ENCODE measurements around the gene YPEL1. TPM values are rescaled to one million over a fixed set of nuclear protein-coding genes. Genes with fewer than 3 reads are reported as not detected.
"Not testable (repeated sequence)": the region's sequence is repeated elsewhere in the genome, so short reads cannot be mapped to it uniquely, and the experiment has no call there.

Gene YPEL1
- total RNA-seq, 1 donor from 2014 or later, result 32.2 TPM

GRCh38 chr22:21720191-21720859, 15.3 kb downstream of the YPEL1 start:
- not testable (repeated sequence) for H3K4me3 Mint-ChIP-seq; H2AFZ ChIP-seq (replicated peaks); H3K9me3 Mint-ChIP-seq; H3K27ac ChIP-seq; H3K4me1 ChIP-seq; H3K79me2 ChIP-seq (ENCODE audit: low read depth); H3K4me3 ChIP-seq; H3K9me3 ChIP-seq (ENCODE audit: low read depth); H3K27me3 Mint-ChIP-seq (ENCODE audit: insufficient read depth, low read depth); H3K9ac ChIP-seq; H3F3A ChIP-seq (ENCODE audit: low read depth); H3K36me3 Mint-ChIP-seq; H3K27ac Mint-ChIP-seq; DNase-seq (ENCODE audit: low spot score); H3K4me2 ChIP-seq; H3K27me3 ChIP-seq; H3K36me3 ChIP-seq; H3K4me1 Mint-ChIP-seq
- peaks cover 25% of the 10 kb centered on the region for H4K20me1 ChIP-seq (ENCODE audit: low read depth)

DNA sequence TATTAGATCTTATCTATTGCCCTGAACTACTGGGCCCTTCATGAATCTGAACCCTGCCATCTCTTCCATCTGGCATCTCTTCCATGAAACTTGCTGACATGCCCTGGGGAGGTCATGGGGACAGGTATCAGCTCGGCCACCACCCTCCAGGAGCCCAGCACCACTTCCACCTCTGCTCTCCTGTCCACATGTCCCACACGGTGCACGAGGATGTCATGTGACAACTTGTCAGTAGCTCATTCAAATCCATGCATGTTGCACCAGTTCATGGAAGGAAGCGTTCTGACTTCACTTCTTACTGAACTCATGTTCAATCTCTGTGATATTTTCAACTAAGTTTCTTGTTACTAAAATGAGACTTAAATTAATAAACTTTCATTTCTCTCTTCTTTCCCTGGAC, 16.6 kb downstream of the YPEL1 start:
- Mint-ChIP-seq H3K27ac (no peak overlapping the region), H3K9me3 (no peaks in the 10 kb centered on the region), H3K4me1 (peaks cover 2% of the 10 kb centered on the region), H3K36me3 (no peaks in the 10 kb centered on the region), H3K27me3 (ENCODE audit: insufficient read depth, low read depth) (no peaks in the 10 kb centered on the region), H3K4me3 (no peak overlapping the region)
- Histone ChIP-seq H3K9me3 (ENCODE audit: low read depth) (no peaks in the 10 kb centered on the region), H3K9ac (no peak overlapping the region), H3K27me3 (no peaks in the 10 kb centered on the region), H3K4me3 (no peak overlapping the region), H3K79me2 (ENCODE audit: low read depth) (no peaks in the 10 kb centered on the region), H3F3A (ENCODE audit: low read depth) (no peaks in the 10 kb centered on the region), H2AFZ (replicated peaks) (no peak overlapping the region), H3K36me3 (no peaks in the 10 kb centered on the region), H3K4me2 (no peak overlapping the region), H3K27ac (no peak overlapping the region), H4K20me1 (ENCODE audit: low read depth) (peaks cover 33% of the 10 kb centered on the region), H3K4me1 (no peaks in the 10 kb centered on the region)
- TF ChIP-seq EZH2 (IDR thresholded peaks at IDR 0.05) (no peak), CTCF (IDR thresholded peaks at IDR 0.05) (no peak), EZH2phosphoT487 (IDR thresholded peaks at IDR 0.05) (no peak)
- no peak for DNase-seq (ENCODE audit: low spot score)

- no peak for TF ChIP-seq EZH2phosphoT487 (IDR thresholded peaks at IDR 0.05)
- no peak for TF ChIP-seq EZH2 (IDR thresholded peaks at IDR 0.05)
- TF ChIP-seq CTCF (IDR thresholded peaks at IDR 0.05), result no peak
- Mint-ChIP-seq H3K36me3 (peaks cover under 1% of the 10 kb centered on the region), H3K9me3 (no peaks in the 10 kb centered on the region), H3K4me3 (no peak overlapping the region), H3K27me3 (ENCODE audit: insufficient read depth, low read depth) (no peaks in the 10 kb centered on the region), H3K4me1 (peaks cover 5% of the 10 kb centered on the region), H3K27ac (no peak overlapping the region)
- Histone ChIP-seq H3K9me3 (ENCODE audit: low read depth) (no peaks in the 10 kb centered on the region), H4K20me1 (ENCODE audit: low read depth) (peaks cover 38% of the 10 kb centered on the region), H2AFZ (replicated peaks) (no peak overlapping the region), H3K4me1 (no peaks in the 10 kb centered on the region), H3K79me2 (ENCODE audit: low read depth) (no peaks in the 10 kb centered on the region), H3K27ac (no peak overlapping the region), H3K4me3 (no peak overlapping the region), H3K4me2 (no peak overlapping the region), H3F3A (ENCODE audit: low read depth) (peaks cover 2% of the 10 kb centered on the region), H3K27me3 (no peaks in the 10 kb centered on the region), H3K36me3 (no peaks in the 10 kb centered on the region), H3K9ac (no peak overlapping the region)
- no peak for DNase-seq (ENCODE audit: low spot score)
These were observed 17.1 kb downstream of the YPEL1 start for GRCh38 chr22:21718499-21718898.

GRCh38 chr22:21716395-21717122, 19.0 kb downstream of the YPEL1 start:
- H3K9me3 ChIP-seq (ENCODE audit: low read depth); H3K79me2 ChIP-seq (ENCODE audit: low read depth); H3K4me3 ChIP-seq; DNase-seq (ENCODE audit: low spot score); H3K4me3 Mint-ChIP-seq; H2AFZ ChIP-seq (replicated peaks); H3K27me3 ChIP-seq; H3K36me3 ChIP-seq; H3K27me3 Mint-ChIP-seq (ENCODE audit: insufficient read depth, low read depth); H3K9ac ChIP-seq; H3K4me1 ChIP-seq; H3K9me3 Mint-ChIP-seq; H3K4me2 ChIP-seq; H3K36me3 Mint-ChIP-seq; H3K27ac Mint-ChIP-seq; H3K27ac ChIP-seq; H3F3A ChIP-seq (ENCODE audit: low read depth): not testable (repeated sequence)
- peaks cover 40% of the 10 kb centered on the region for H4K20me1 ChIP-seq (ENCODE audit: low read depth)
- peaks cover 12% of the 10 kb centered on the region for H3K4me1 Mint-ChIP-seq

All from neural progenitor cell (in vitro differentiated cells).